Ishikawa (cell line): ENCODE results near the gene ARMC3.

Source experiments
- CEBPB ChIP-seq: IDR thresholded peaks from 2 replicates; pipeline ENCODE4 v1.6.1; 2012
- CREB1 ChIP-seq: IDR thresholded peaks from 2 replicates; pipeline ENCODE4 v1.6.1; 2012; ENCODE audit warnings: low read depth
- EGR1 ChIP-seq: IDR thresholded peaks from 2 replicates; pipeline ENCODE4 v1.6.1; 2012
- EP300 ChIP-seq: IDR thresholded peaks from 2 replicates; pipeline ENCODE4 v1.6.1; 2012; ENCODE audit warnings: borderline replicate concordance
- FOXM1 ChIP-seq: IDR thresholded peaks from 2 replicates; pipeline ENCODE4 v1.6.1; 2012; ENCODE audit warnings: low read depth, borderline replicate concordance
- NFIC ChIP-seq: IDR thresholded peaks from 2 replicates; pipeline ENCODE4 v1.6.1; 2012
- RAD21 ChIP-seq: IDR thresholded peaks from 2 replicates; pipeline ENCODE4 v1.6.1; 2012; ENCODE audit warnings: low read depth
- REST ChIP-seq: IDR thresholded peaks from 2 replicates; pipeline ENCODE4 v1.6.1; 2012; ENCODE audit warnings: low read depth, mild to moderate bottlenecking
- TAF1 ChIP-seq: IDR thresholded peaks from 2 replicates; pipeline ENCODE4 v1.6.1; 2012; ENCODE audit warnings: low read depth, mild to moderate bottlenecking
- TCF12 ChIP-seq: IDR thresholded peaks from 2 replicates; pipeline ENCODE4 v1.6.1; 2012; ENCODE audit warnings: low read depth
- TEAD4 ChIP-seq: IDR thresholded peaks from 2 replicates; pipeline ENCODE4 v1.6.1; 2012
- YY1 ChIP-seq: IDR thresholded peaks from 2 replicates; pipeline ENCODE4 v1.6.1; 2012; ENCODE audit warnings: low read depth
- ZBTB7A ChIP-seq: IDR thresholded peaks from 2 replicates; pipeline ENCODE4 v1.6.1; 2012; ENCODE audit warnings: low read depth
- TF ChIP-seq, protein P1 (sequence below): IDR thresholded peaks from 2 replicates; pipeline ENCODE4 v1.6.1; 2012

DNA sequence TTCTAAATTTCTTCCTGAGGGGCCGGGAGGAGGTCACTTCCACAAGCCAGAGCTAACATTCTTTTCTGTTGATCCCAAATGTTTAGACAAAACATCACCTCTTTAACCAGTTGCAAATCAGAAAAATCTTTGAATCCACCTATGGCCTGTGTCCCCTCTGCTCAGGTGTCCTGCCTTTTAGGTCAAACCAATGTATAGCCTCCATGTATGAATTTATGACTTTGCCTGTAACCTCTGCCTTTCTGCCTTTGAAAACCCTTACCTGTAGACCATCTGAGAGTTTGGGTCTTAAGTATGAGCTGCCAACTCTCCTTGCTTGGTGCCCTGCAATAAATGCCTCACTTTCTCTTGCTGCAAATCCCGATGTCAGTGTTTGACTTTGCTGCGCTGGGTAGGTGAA, 123.4 kb downstream of the ARMC3 start:
- TF ChIP-seq TCF12 (no peak), TAF1 (no peak), CEBPB (no peak), YY1 (no peak), CREB1 (no peak), FOXM1 (no peak), EP300 (no peak), REST (no peak), TEAD4 (no peak), RAD21 (no peak), EGR1 (no peak), NFIC (no peak), ZBTB7A (no peak)
- TF ChIP-seq, protein P1, sequence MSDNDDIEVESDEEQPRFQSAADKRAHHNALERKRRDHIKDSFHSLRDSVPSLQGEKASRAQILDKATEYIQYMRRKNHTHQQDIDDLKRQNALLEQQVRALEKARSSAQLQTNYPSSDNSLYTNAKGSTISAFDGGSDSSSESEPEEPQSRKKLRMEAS: no peak
